Esophagus squamous epithelium (tissue), 4 donors: Measurements from ENCODE around the gene ASIC2.

Source experiments
- CTCF ChIP-seq, 6 experiments: fragments of 450-650 bp in 4 of 6; fragments of 200-600 bp in 2 of 6; sonication (generic) in 2 of 6; IDR thresholded peaks; one replicate each; pipeline ENCODE4 v1.5.1; 2016 to 2019; ENCODE audit warnings: antibody characterized with exemption in 6 of 6, mild to moderate bottlenecking in 4 of 6, moderate library complexity in 4 of 6
- POLR2A ChIP-seq, 4 donors: fragments of 450-650 bp; IDR thresholded peaks; one replicate each; pipeline ENCODE4 v1.6.1; 2017; ENCODE audit warnings: antibody characterized with exemption in 4 of 4, mild to moderate bottlenecking in 4 of 4, moderate library complexity in 3 of 4

GRCh38 chr17:33154869-33155455, 138.1 kb downstream of the ASIC2 start:
- TF ChIP-seq CTCF (IDR thresholded peaks at IDR 0.05) (no peak), POLR2A (IDR thresholded peaks at IDR 0.05) (no peak)
